Mesendoderm (in vitro differentiated cells): Measurements from ENCODE around the gene MRRF.
"Not testable (repeated sequence)": the region's sequence is repeated elsewhere in the genome, so short reads cannot be mapped to it uniquely, and the experiment has no call there.

Experiments used
- DNase-seq: peaks from one replicate; pipeline ENCODE4 v3.0.0; 2013
- H2AK5ac ChIP-seq: 2 replicates; pipeline ENCODE4 v1.6.1; 2013; ENCODE audit warnings: low read length, inconsistent platforms
- H2BK120ac ChIP-seq: 2 replicates; pipeline ENCODE4 v1.6.1; 2013; ENCODE audit warnings: low read depth, mild to moderate bottlenecking, low read length, moderate library complexity, mixed read lengths
- H2BK15ac ChIP-seq: replicated peaks from 2 replicates; pipeline ENCODE4 v1.6.1; 2013; ENCODE audit warnings: low read depth, mild to moderate bottlenecking, moderate library complexity
- H2BK5ac ChIP-seq: 2 replicates; pipeline ENCODE4 v1.6.1; 2013; ENCODE audit warnings: low read length, inconsistent platforms
- H3K18ac ChIP-seq: 2 replicates; pipeline ENCODE4 v1.6.1; 2013; ENCODE audit warnings: mild to moderate bottlenecking, low read length, mixed read lengths
- H3K23ac ChIP-seq: one replicate; pipeline ENCODE4 v1.6.1; 2013; ENCODE audit warnings: low read length
- H3K27ac ChIP-seq: 2 replicates; pipeline ENCODE4 v1.5.1; 2013; ENCODE audit warnings: low read depth, mild to moderate bottlenecking, inconsistent platforms, low read length, moderate library complexity
- H3K27me3 ChIP-seq: 2 replicates; pipeline ENCODE4 v1.6.1; 2013; ENCODE audit warnings: low read length, control low read depth, mild to moderate bottlenecking, inconsistent platforms; ENCODE audit not compliant: insufficient read depth, poor library complexity
- H3K36me3 ChIP-seq: 2 replicates; pipeline ENCODE4 v1.6.1; 2013; ENCODE audit warnings: low read length, inconsistent platforms; ENCODE audit not compliant: control insufficient read depth, insufficient read depth
- H3K4ac ChIP-seq: one replicate; pipeline ENCODE4 v1.6.1; 2013; ENCODE audit warnings: low read depth, mild to moderate bottlenecking, low read length, moderate library complexity
- H3K4me1 ChIP-seq: 2 replicates; pipeline ENCODE4 v1.6.1; 2013; ENCODE audit warnings: low read depth, low read length, inconsistent platforms; ENCODE audit not compliant: control insufficient read depth
- H3K4me2 ChIP-seq: 2 replicates; pipeline ENCODE4 v1.6.1; 2013; ENCODE audit warnings: low read length
- H3K4me3 ChIP-seq: 2 replicates; pipeline ENCODE4 v1.5.1; 2013; ENCODE audit warnings: mild to moderate bottlenecking, low read length
- H3K56ac ChIP-seq: one replicate; pipeline ENCODE4 v1.6.1; 2013; ENCODE audit warnings: low read length
- H3K79me1 ChIP-seq: 2 replicates; pipeline ENCODE4 v1.6.1; 2013; ENCODE audit warnings: low read length, inconsistent platforms
- H3K79me2 ChIP-seq: 2 replicates; pipeline ENCODE4 v1.6.1; 2013; ENCODE audit warnings: mild to moderate bottlenecking, low read length; ENCODE audit not compliant: control insufficient read depth, insufficient read depth
- H3K9ac ChIP-seq: 2 replicates; pipeline ENCODE4 v1.6.1; 2013; ENCODE audit warnings: low read length, inconsistent platforms
- H4K5ac ChIP-seq: one replicate; pipeline ENCODE4 v1.6.1; 2013; ENCODE audit warnings: low read length
- H4K8ac ChIP-seq: one replicate; pipeline ENCODE4 v1.6.1; 2013; ENCODE audit warnings: low read depth, mild to moderate bottlenecking, control low read depth, low read length, moderate library complexity
- WGBS: extraction: QIAGEN DNeasy Blood & Tissue Kit; methylation state at CpG from one replicate; pipeline ENCODE4 v1.1.7; 2013; ENCODE audit warnings: low lambda C conversion rate, missing lambda C conversion rate; ENCODE audit not compliant: insufficient coverage; ENCODE audit errors: extremely low coverage; 5-methylcytosine and 5-hydroxymethylcytosine counted together

MRRF gene

DNA sequence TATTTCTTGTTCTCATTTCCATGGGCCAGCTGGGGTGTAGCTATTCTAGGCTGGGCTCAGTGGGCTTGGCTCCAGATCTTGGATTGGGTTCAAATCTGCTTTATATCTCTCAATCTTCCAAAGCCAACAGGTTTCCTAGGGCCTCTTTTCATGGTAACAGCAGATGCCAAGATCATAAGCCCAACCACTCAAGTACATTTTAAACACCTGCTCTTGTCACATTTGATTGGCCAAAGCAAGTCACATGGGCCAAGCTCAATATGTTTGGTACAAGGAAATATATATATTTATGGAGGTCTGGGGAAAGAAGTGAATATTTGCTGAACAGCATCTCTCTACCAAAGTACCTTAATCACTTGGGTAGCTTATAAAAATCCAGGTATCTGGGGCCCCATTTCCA is 49.5 kb downstream of the MRRF start:
- no peak overlapping the region for H3K18ac ChIP-seq
- no peak overlapping the region for H3K27ac ChIP-seq
- no peak overlapping the region for H4K8ac ChIP-seq
- H3K79me2 ChIP-seq: no peaks in the 10 kb centered on the region
- H3K36me3 ChIP-seq: peaks cover 6% of the 10 kb centered on the region
- no peaks in the 10 kb centered on the region for H3K79me1 ChIP-seq
- no peaks in the 10 kb centered on the region for H3K4me1 ChIP-seq
- no peak overlapping the region for H3K23ac ChIP-seq
- H2BK15ac ChIP-seq: no peak overlapping the region
- no peak overlapping the region for H2AK5ac ChIP-seq
- H4K5ac ChIP-seq: no peak overlapping the region
- no peak overlapping the region for H3K4ac ChIP-seq
- no peak overlapping the region for H2BK5ac ChIP-seq
- H3K4me3 ChIP-seq: no peak overlapping the region
- no peaks in the 10 kb centered on the region for H3K27me3 ChIP-seq
- no peak overlapping the region for H3K56ac ChIP-seq
- no peak overlapping the region for H2BK120ac ChIP-seq
- no peak overlapping the region for H3K4me2 ChIP-seq
- DNase-seq: no peak
- no peak overlapping the region for H3K9ac ChIP-seq

DNA sequence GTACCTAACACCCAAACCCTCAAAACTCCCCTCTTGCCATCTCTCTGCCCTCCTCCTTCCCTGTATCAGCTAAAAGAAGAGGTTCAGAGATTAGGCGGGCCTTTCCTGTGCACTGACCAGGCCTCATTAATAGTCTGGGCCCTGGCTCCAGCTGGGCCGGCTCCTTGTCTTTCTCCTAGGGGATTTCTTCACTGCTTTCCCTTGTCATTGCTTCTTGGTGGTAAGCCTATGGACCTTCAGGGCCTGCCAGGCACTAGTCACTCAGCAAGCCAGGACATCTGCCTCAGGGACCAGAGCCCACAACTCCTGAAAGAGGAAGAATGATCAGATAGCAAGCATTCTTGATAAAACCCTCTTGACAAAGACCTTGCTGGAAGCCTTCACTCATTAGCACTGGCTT is 50.9 kb downstream of the MRRF start:
- no peak overlapping the region for H3K4me3 ChIP-seq
- H2AK5ac ChIP-seq: no peak overlapping the region
- WGBS: no CpG with 5 or more reads among the region's 2 CpGs
- no peak overlapping the region for H3K18ac ChIP-seq
- H2BK15ac ChIP-seq: no peak overlapping the region
- no peaks in the 10 kb centered on the region for H3K79me1 ChIP-seq
- peaks cover 6% of the 10 kb centered on the region for H3K36me3 ChIP-seq
- no peaks in the 10 kb centered on the region for H3K27me3 ChIP-seq
- H3K9ac ChIP-seq: no peak overlapping the region
- no peaks in the 10 kb centered on the region for H3K4me1 ChIP-seq
- no peak overlapping the region for H4K8ac ChIP-seq
- no peak overlapping the region for H2BK5ac ChIP-seq
- H3K23ac ChIP-seq: no peak overlapping the region
- no peaks in the 10 kb centered on the region for H3K79me2 ChIP-seq
- H3K27ac ChIP-seq: no peak overlapping the region
- H3K4ac ChIP-seq: no peak overlapping the region
- H4K5ac ChIP-seq: no peak overlapping the region
- DNase-seq: peak; percentile 54
- H2BK120ac ChIP-seq: no peak overlapping the region
- H3K4me2 ChIP-seq: no peak overlapping the region
- H3K56ac ChIP-seq: no peak overlapping the region

DNA sequence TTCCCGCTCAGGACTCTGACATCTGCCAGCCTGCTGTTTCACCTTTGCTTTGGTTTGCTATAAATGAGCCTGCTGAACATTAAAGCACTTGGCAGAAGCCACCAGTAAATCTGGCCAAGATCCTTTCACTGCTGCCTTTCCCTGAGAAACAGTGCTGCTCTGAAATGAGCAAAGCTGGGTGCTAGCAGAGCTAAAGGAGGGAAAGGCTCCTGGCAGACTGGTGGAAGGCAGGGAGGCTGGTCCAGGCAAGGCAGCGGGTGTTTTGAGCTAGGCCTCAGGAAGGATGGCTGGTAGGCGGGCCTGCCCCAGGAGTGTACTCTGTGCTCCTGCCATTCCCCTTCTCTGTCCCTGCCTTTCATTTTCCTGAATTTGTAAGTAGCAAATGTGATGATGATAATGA is 53.6 kb downstream of the MRRF start:
- Histone ChIP-seq H3K27me3 (no peaks in the 10 kb centered on the region), H3K4me3 (no peak overlapping the region), H3K4me2 (no peak overlapping the region), H2BK5ac (no peak overlapping the region), H3K4me1 (no peaks in the 10 kb centered on the region), H3K79me2 (no peaks in the 10 kb centered on the region), H2AK5ac (no peak overlapping the region), H3K27ac (no peak overlapping the region), H3K79me1 (no peaks in the 10 kb centered on the region), H2BK15ac (no peak overlapping the region), H3K56ac (no peak overlapping the region), H4K5ac (no peak overlapping the region), H2BK120ac (no peak overlapping the region), H3K23ac (no peak overlapping the region), H3K4ac (no peak overlapping the region), H4K8ac (no peak overlapping the region), H3K36me3 (peaks cover 10% of the 10 kb centered on the region), H3K9ac (no peak overlapping the region), H3K18ac (no peak overlapping the region)
- no CpG with 5 or more reads among the region's 3 CpGs for WGBS
- DNase-seq: no peak

DNA sequence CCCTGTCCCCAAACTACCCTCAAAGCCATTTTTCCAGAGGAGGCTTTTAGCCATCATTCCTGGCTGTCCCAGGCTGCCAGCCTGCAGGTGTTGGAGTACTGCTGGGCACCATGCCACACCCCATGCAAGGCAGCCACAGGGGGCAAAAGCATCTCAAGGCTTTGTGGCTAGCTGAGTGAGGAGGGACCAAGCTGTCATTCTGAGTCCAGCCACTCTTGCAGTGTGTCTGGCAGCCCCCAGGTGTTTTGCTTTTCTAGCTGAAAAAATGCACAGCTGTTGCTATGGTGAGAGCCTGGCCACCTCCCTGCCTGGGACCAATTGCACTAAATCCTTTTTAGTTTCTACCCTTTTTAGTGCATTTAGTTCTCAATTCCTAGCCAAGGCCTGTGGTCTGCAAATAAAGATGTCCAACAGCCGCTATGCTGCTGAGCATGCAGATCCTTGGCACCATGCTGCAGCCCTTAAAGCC is 55.8 kb downstream of the MRRF start:
- no peak overlapping the region for H3K23ac ChIP-seq
- H3K27me3 ChIP-seq: no peaks in the 10 kb centered on the region
- no peak overlapping the region for H3K4ac ChIP-seq
- no peak overlapping the region for H3K18ac ChIP-seq
- no CpG with 5 or more reads among the region's 1 CpG for WGBS
- no peak overlapping the region for H2BK5ac ChIP-seq
- peaks cover 7% of the 10 kb centered on the region for H3K36me3 ChIP-seq
- no peak for DNase-seq
- no peak overlapping the region for H4K5ac ChIP-seq
- H3K27ac ChIP-seq: no peak overlapping the region
- H4K8ac ChIP-seq: no peak overlapping the region
- H3K56ac ChIP-seq: no peak overlapping the region
- no peaks in the 10 kb centered on the region for H3K79me1 ChIP-seq
- no peak overlapping the region for H2BK15ac ChIP-seq
- no peaks in the 10 kb centered on the region for H3K4me1 ChIP-seq
- no peak overlapping the region for H3K4me2 ChIP-seq
- H3K79me2 ChIP-seq: no peaks in the 10 kb centered on the region
- H2AK5ac ChIP-seq: no peak overlapping the region
- H3K9ac ChIP-seq: no peak overlapping the region
- no peak overlapping the region for H3K4me3 ChIP-seq
- H2BK120ac ChIP-seq: no peak overlapping the region

DNA sequence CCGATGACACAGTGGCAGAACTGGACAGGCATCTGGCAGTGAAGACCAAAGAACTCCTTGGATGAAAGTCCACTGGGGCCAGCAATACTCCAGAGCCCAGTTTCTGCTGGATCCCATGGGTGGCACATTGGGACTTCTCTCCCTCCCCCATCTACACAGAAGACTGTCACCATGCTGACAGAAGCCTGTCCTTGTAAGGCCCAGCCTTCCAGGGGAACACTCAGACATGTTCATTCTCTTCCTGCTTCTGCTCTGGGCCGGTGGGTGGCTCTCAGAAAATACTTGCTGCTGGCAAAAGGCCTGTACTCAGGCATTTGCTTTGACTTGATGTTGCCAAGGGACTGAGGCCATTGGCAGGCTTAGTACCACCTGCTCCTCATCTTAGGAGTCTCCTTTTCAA is 57.9 kb downstream of the MRRF start:
- no peak overlapping the region for H4K8ac ChIP-seq
- no peak overlapping the region for H2BK120ac ChIP-seq
- no peak overlapping the region for H2AK5ac ChIP-seq
- H2BK5ac ChIP-seq: no peak overlapping the region
- no peak for DNase-seq
- H3K27me3 ChIP-seq: no peaks in the 10 kb centered on the region
- no peaks in the 10 kb centered on the region for H3K79me2 ChIP-seq
- H3K36me3 ChIP-seq: peaks cover 7% of the 10 kb centered on the region
- H3K4me3 ChIP-seq: no peak overlapping the region
- no peak overlapping the region for H3K4me2 ChIP-seq
- no peaks in the 10 kb centered on the region for H3K4me1 ChIP-seq
- WGBS: no CpG with 5 or more reads among the region's 2 CpGs
- no peak overlapping the region for H3K9ac ChIP-seq
- no peak overlapping the region for H2BK15ac ChIP-seq
- H4K5ac ChIP-seq: no peak overlapping the region
- no peaks in the 10 kb centered on the region for H3K79me1 ChIP-seq
- no peak overlapping the region for H3K18ac ChIP-seq
- no peak overlapping the region for H3K56ac ChIP-seq
- no peak overlapping the region for H3K23ac ChIP-seq
- no peak overlapping the region for H3K4ac ChIP-seq
- H3K27ac ChIP-seq: no peak overlapping the region

DNA sequence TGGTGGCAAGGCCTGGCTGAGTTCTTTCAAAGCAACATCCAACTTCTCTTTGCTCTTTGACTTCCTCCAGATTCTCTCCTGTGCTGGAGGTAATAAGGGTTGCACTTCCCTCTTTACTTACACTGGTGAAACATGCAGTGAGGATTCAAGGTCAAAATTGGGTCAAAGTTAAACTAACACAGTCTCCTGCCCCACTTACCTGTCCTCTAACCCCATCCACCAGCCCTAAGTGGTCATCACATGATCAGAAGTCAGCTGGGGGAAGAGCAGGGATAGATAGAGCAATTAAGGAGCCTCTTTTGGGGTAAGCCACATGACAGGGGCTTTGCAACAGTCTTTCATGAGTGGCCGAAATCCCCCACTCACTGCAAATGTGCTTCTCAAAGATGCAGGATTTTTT is 60.0 kb downstream of the MRRF start:
- H3K27ac ChIP-seq: not testable (repeated sequence)
- no CpG with 5 or more reads among the region's 1 CpG for WGBS

More for the DNA sequence above, 60.0 kb downstream of the MRRF start:
- H4K8ac ChIP-seq, H4K5ac ChIP-seq, H3K9ac ChIP-seq, H3K18ac ChIP-seq, H3K4me1 ChIP-seq, H3K4me2 ChIP-seq, H3K36me3 ChIP-seq, H3K4ac ChIP-seq, H2BK5ac ChIP-seq, H2AK5ac ChIP-seq, H3K27me3 ChIP-seq, H3K79me2 ChIP-seq, H3K79me1 ChIP-seq, H2BK120ac ChIP-seq, H3K23ac ChIP-seq, H3K4me3 ChIP-seq, H3K56ac ChIP-seq, DNase-seq, H2BK15ac ChIP-seq: not testable (repeated sequence)
